MM.1S (cell line): ENCODE results near the gene KCNK5.

ENCODE experiments used
- CTCF ChIP-seq: fragments of 300-600 bp; sonication (generic); IDR thresholded peaks from 2 replicates; pipeline ENCODE4 v1.5.1; 2016; ENCODE audit warnings: antibody characterized with exemption, low read length, mixed read lengths
- EZH2 ChIP-seq: fragments of 300-600 bp; sonication (generic); optimal IDR thresholded peaks from 2 replicates; pipeline ENCODE3; 2017; ENCODE audit warnings: low read depth, mild to moderate bottlenecking, antibody characterized with exemption, low read length, mixed read lengths

DNA sequence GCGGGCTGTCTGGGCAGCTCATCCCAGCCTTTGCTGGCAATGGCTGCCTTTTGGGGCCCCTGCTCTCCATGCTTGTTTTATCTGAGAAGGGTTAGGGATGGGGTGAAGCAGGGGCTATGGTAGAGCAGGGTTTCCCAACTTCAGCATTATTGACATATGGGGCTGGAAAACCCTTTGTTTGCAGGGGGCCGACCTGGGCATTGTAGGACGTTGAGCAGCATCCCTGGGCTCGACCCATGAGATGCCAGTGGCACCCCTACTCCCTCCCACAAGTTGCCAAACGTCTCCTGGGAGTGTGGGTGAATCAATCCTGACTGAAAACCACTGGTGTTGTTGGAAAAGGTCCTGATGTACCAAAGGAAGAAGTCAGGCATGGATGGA is 56.9 kb downstream of the KCNK5 start:
- TF ChIP-seq CTCF (no peak), EZH2 (no peak)
